ENCODE results near the gene PLEKHA4.
A peak's percentile ranks its signal among the peaks of the same experiment; 100 is the strongest.

The PLEKHA4 gene

GRCh38 chr19:48830088-48830487 is 38.3 kb downstream of the PLEKHA4 start:
- DNase-seq (ENCODE audit: low spot score), result no peak

GRCh38 chr19:48826606-48827020 is 41.8 kb downstream of the PLEKHA4 start:
- no peak for DNase-seq (ENCODE audit: low spot score)

- DNase-seq (ENCODE audit: low spot score), result no peak
These were observed 45.9 kb downstream of the PLEKHA4 start for GRCh38 chr19:48822514-48822913.

- DNase-seq (ENCODE audit: low spot score), result no peak
These were observed 46.8 kb downstream of the PLEKHA4 start for GRCh38 chr19:48821633-48822032.

- DNase-seq (ENCODE audit: low spot score), result peak; percentile 89
These were observed 49.0 kb downstream of the PLEKHA4 start for GRCh38 chr19:48819366-48819816.

- DNase-seq (ENCODE audit: low spot score), result no peak
These were observed 50.1 kb downstream of the PLEKHA4 start for GRCh38 chr19:48818234-48818820.

- no peak for DNase-seq (ENCODE audit: low spot score)
These were observed 50.8 kb downstream of the PLEKHA4 start for GRCh38 chr19:48817585-48818124.

- DNase-seq (ENCODE audit: low spot score), result no peak
These were observed 52.4 kb downstream of the PLEKHA4 start for GRCh38 chr19:48815870-48816501.

- DNase-seq (ENCODE audit: low spot score), result no peak
These were observed 53.5 kb downstream of the PLEKHA4 start for GRCh38 chr19:48814895-48815294.

GRCh38 chr19:48813123-48813913 is 55.1 kb downstream of the PLEKHA4 start:
- peak; percentile 19 for DNase-seq (ENCODE audit: low spot score)

GRCh38 chr19:48812094-48812929 is 56.1 kb downstream of the PLEKHA4 start:
- peak; percentile 93 for DNase-seq (ENCODE audit: low spot score)

- DNase-seq (ENCODE audit: low spot score), result no peak
These were observed 58.3 kb downstream of the PLEKHA4 start for GRCh38 chr19:48810151-48810550.

GRCh38 chr19:48807590-48808308 is 60.7 kb downstream of the PLEKHA4 start:
- no peak for DNase-seq (ENCODE audit: low spot score)

GRCh38 chr19:48806818-48807589 is 61.4 kb downstream of the PLEKHA4 start:
- no peak for DNase-seq (ENCODE audit: low spot score)

- DNase-seq (ENCODE audit: low spot score), result peak; percentile 65
These were observed 61.9 kb downstream of the PLEKHA4 start for GRCh38 chr19:48806518-48806817.

- no peak for DNase-seq (ENCODE audit: low spot score)
These were observed 63.0 kb downstream of the PLEKHA4 start for GRCh38 chr19:48805452-48805851.

GRCh38 chr19:48804496-48804895 is 63.9 kb downstream of the PLEKHA4 start:
- no peak for DNase-seq (ENCODE audit: low spot score)

GRCh38 chr19:48802623-48803022 is 65.8 kb downstream of the PLEKHA4 start:
- DNase-seq (ENCODE audit: low spot score), result no peak

- no peak for DNase-seq (ENCODE audit: low spot score)
These were observed 68.8 kb downstream of the PLEKHA4 start for GRCh38 chr19:48799358-48800300.

Data from AG20443 (cell line).